Measurements from ENCODE around the gene JOSD2. TPM values are rescaled to one million over a fixed set of nuclear protein-coding genes. Genes with fewer than 3 reads are reported as not detected.
A peak's percentile ranks its signal among the peaks of the same experiment; 100 is the strongest.

The JOSD2 gene
- total RNA-seq, 1 experiment from 2014 or later: 60.8 TPM

GRCh38 chr19:50488389-50489194 lies 22.4 kb downstream of the JOSD2 start:
- ATAC-seq: no peak

GRCh38 chr19:50486823-50487515 lies 24.0 kb downstream of the JOSD2 start:
- H3K27ac ChIP-seq (ENCODE audit: low read length): no peak overlapping the region
- H3K9ac ChIP-seq (ENCODE audit: low read length): no peak overlapping the region
- no peaks in the 10 kb centered on the region for H3K27me3 ChIP-seq (ENCODE audit: low read length)
- H3K36me3 ChIP-seq (ENCODE audit: low read depth, low read length): peaks cover 40% of the 10 kb centered on the region
- peaks cover 9% of the 10 kb centered on the region for H3K9me3 ChIP-seq (ENCODE audit: low read length)
- H2AFZ ChIP-seq (ENCODE audit: low read length): no peak overlapping the region
- intact Hi-C loops (cut with micrococcal nuclease): no loop called here
- no peaks in the 10 kb centered on the region for H4K20me1 ChIP-seq (ENCODE audit: low read length)
- no peak overlapping the region for H3K4me2 ChIP-seq (ENCODE audit: low read length)
- no peaks in the 10 kb centered on the region for H3K4me1 ChIP-seq (ENCODE audit: insufficient read depth, low read length)
- H3K9me2 ChIP-seq (replicated peaks; ENCODE audit: low read length): no peaks in the 10 kb centered on the region
- ATAC-seq (peak; percentile 41; the same call in 1 of the 2 replicates), DNase-seq (peak; percentile 83)
- no peak overlapping the region for H3K4me3 ChIP-seq (ENCODE audit: low read length)
- ChIA-PET POLR2A (ENCODE audit: unreplicated experiment) (interaction anchor here (0.6 to 0.7 kb wide), 2 partner anchors 10 to 214 kb away, joined by 5 to 18 read pairs; no protein-coding TSS in a partner anchor), CTCF (interaction anchor here (0.6 kb wide), 1 partner anchor 308 kb away, joined by 3 read pairs; no protein-coding TSS in a partner anchor)
- no peaks in the 10 kb centered on the region for H3F3A ChIP-seq (ENCODE audit: low read length, unreplicated experiment)
- BruUV-seq (replicated peaks): no TSS peak
- H3K79me2 ChIP-seq (ENCODE audit: low read length): no peaks in the 10 kb centered on the region
- no peak for TF ChIP-seq EZH2 (IDR thresholded peaks at IDR 0.05; ENCODE audit: low read length, unreplicated experiment)
- peak; percentile 98 for TF ChIP-seq CTCF (conservative IDR thresholded peaks at IDR 0.05; ENCODE audit: low read depth, low read length)

More at GRCh38 chr19:50488389-50489194, 22.4 kb downstream of the JOSD2 start:
- H4K20me1 ChIP-seq (ENCODE audit: low read length): no peaks in the 10 kb centered on the region
- DNase-seq: no peak
- BruUV-seq (replicated peaks): no TSS peak
- intact Hi-C loops (cut with micrococcal nuclease): no loop called here
- H3K4me1 ChIP-seq (ENCODE audit: insufficient read depth, low read length): no peaks in the 10 kb centered on the region
- no peak overlapping the region for H2AFZ ChIP-seq (ENCODE audit: low read length)
- H3F3A ChIP-seq (ENCODE audit: low read length, unreplicated experiment): no peaks in the 10 kb centered on the region
- H3K9me3 ChIP-seq (ENCODE audit: low read length): peaks cover 9% of the 10 kb centered on the region
- H3K27ac ChIP-seq (ENCODE audit: low read length): no peak overlapping the region
- peaks cover 26% of the 10 kb centered on the region for H3K36me3 ChIP-seq (ENCODE audit: low read depth, low read length)
- no peaks in the 10 kb centered on the region for H3K9me2 ChIP-seq (replicated peaks; ENCODE audit: low read length)
- H3K9ac ChIP-seq (ENCODE audit: low read length): no peak overlapping the region
- no peaks in the 10 kb centered on the region for H3K27me3 ChIP-seq (ENCODE audit: low read length)
- ChIA-PET CTCF (no interaction called here), POLR2A (ENCODE audit: unreplicated experiment) (interaction anchor here (0.5 kb wide), 1 partner anchor 23 kb away, joined by 3 read pairs; no protein-coding TSS in a partner anchor)
- no peak for TF ChIP-seq EZH2phosphoT487 (IDR thresholded peaks at IDR 0.05; ENCODE audit: borderline replicate concordance, low read length)
- TF ChIP-seq CTCF (conservative IDR thresholded peaks at IDR 0.05; ENCODE audit: low read depth, low read length): no peak
- TF ChIP-seq EZH2 (IDR thresholded peaks at IDR 0.05; ENCODE audit: low read length, unreplicated experiment): no peak
- no peaks in the 10 kb centered on the region for H3K79me2 ChIP-seq (ENCODE audit: low read length)
- H3K4me3 ChIP-seq (ENCODE audit: low read length): no peak overlapping the region
- H3K4me2 ChIP-seq (ENCODE audit: low read length): no peak overlapping the region
